Panc1 (cell line): Measurements from ENCODE around the gene VWF. TPM values are rescaled to one million over a fixed set of nuclear protein-coding genes. Genes with fewer than 3 reads are reported as not detected.
A peak's percentile ranks its signal among the peaks of the same experiment; 100 is the strongest.

Source experiments
- ATAC-seq: fragments of 200-7000 bp; cut with Tn5 transposase; 2 replicates; pipeline ENCODE4 v1.9.1; 2020; ENCODE audit warnings: mild to moderate bottlenecking, moderate library complexity
- BruUV-seq: library from RNA; stranded (reverse); fragments of 400-500 nt; replicated peaks from 2 replicates; lab custom pipeline; 2021; lab: Mats Ljungman, UMichigan
- CTCF ChIA-PET: fragments of 300-600 bp; sonication (Branson Sonifier 250); formaldehyde crosslinking; loops from one replicate; lab custom pipeline; 2022; ENCODE audit warnings: antibody characterized with exemption; lab: Charles Lee
- POLR2A ChIA-PET: fragments of 300-600 bp; sonication (Branson Sonifier 250); formaldehyde crosslinking; loops from one replicate; lab custom pipeline; 2022; ENCODE audit warnings: antibody characterized with exemption; lab: Charles Lee
- DNase-seq: peaks from one replicate; pipeline ENCODE4 v3.0.0-alpha.2; 2010; ENCODE audit warnings: low read depth, low spot score
- H3K27ac ChIP-seq: 2 replicates; pipeline ENCODE4 v1.5.1; 2011; ENCODE audit warnings: mild to moderate bottlenecking, low read length, inconsistent platforms
- H3K27me3 ChIP-seq: fragments of 200-500 bp; sonication (Bioruptor generic); 2 replicates; pipeline ENCODE4 v1.6.0; 2014; ENCODE audit warnings: low read length, inconsistent platforms; ENCODE audit not compliant: control insufficient read depth, insufficient read depth
- H3K36me3 ChIP-seq: fragments of 200-500 bp; sonication (Bioruptor generic); 2 replicates; pipeline ENCODE4 v1.5.1; 2014; ENCODE audit warnings: inconsistent platforms, mild to moderate bottlenecking, low read length, moderate library complexity; ENCODE audit not compliant: control insufficient read depth, insufficient read depth
- H3K4me1 ChIP-seq: 2 replicates; pipeline ENCODE4 v1.5.1; 2011; ENCODE audit warnings: inconsistent platforms, mild to moderate bottlenecking, low read length, moderate library complexity; ENCODE audit not compliant: control insufficient read depth, insufficient read depth
- H3K4me3 ChIP-seq, 2 experiments: 2 replicates each; pipeline ENCODE4 v1.5.1; 2011 to 2012; ENCODE audit warnings: low read depth in 2 of 2, low read length in 2 of 2, mild to moderate bottlenecking in 2 of 2, inconsistent platforms in 1 of 2, moderate library complexity in 1 of 2
- H3K9me3 ChIP-seq: fragments of 200-500 bp; sonication (Bioruptor generic); 2 replicates; pipeline ENCODE4 v1.5.1; 2014; ENCODE audit warnings: low read depth, mild to moderate bottlenecking, inconsistent platforms, low read length, moderate library complexity; ENCODE audit not compliant: control insufficient read depth, insufficient read depth
- CTCF ChIP-seq: fragments of 450-650 bp; IDR thresholded peaks from 2 replicates; pipeline ENCODE4 v1.5.1; 2017; ENCODE audit warnings: mild to moderate bottlenecking
- SIN3A ChIP-seq: IDR thresholded peaks from 2 replicates; pipeline ENCODE4 v1.6.1; 2012; ENCODE audit warnings: low read depth, mild to moderate bottlenecking, low read length, moderate library complexity, borderline replicate concordance; ENCODE audit not compliant: insufficient read depth
- TCF7L2 ChIP-seq: IDR thresholded peaks from 2 replicates; pipeline ENCODE4 v1.6.1; 2011; ENCODE audit warnings: mild to moderate bottlenecking, low read depth, low read length, inconsistent platforms
- in situ Hi-C: cut with HindIII; loops from 2 replicates; pipeline ENCODE4 v1.10.0; 2016; ENCODE audit warnings: low sequenced_read_pairs, low pct_unique_long_range_greater_than_20kb
- intact Hi-C: fragments of 100-400 bp; cut with micrococcal nuclease; formaldehyde crosslinking; loops from one replicate; pipeline ENCODE4 v1.10.0; 2022; ENCODE audit not compliant: unreplicated experiment
- total RNA-seq: library from RNA; stranded (reverse); gene quantifications from one replicate; pipeline ENCODE4 v1.2.1, GENCODE V29; 2021; ENCODE audit not compliant: unreplicated experiment
- TF ChIP-seq, protein P1 (sequence below), 2 experiments: IDR thresholded peaks; 2 replicates each; pipeline ENCODE4 v1.6.1; 2011 to 2012; ENCODE audit warnings: low read depth in 2 of 2, control low read depth in 1 of 2, low read length in 1 of 2, mild to moderate bottlenecking in 1 of 2, moderate library complexity in 1 of 2; ENCODE audit not compliant: insufficient read depth in 1 of 2

VWF gene
- total RNA-seq, 1 experiment from 2014 or later: 0.31 TPM

- ChIA-PET POLR2A (no interaction called here), CTCF (no interaction called here)
- no peaks in the 10 kb centered on the region for H3K36me3 ChIP-seq
- in situ Hi-C loops (no loop called here), intact Hi-C loops (no loop called here)
- no peaks in the 10 kb centered on the region for H3K9me3 ChIP-seq
- no peaks in the 10 kb centered on the region for H3K27me3 ChIP-seq
- peaks cover 8% of the 10 kb centered on the region for H3K4me1 ChIP-seq
- DNase-seq: no peak
- H3K4me3 ChIP-seq: no peak overlapping the region
- BruUV-seq: no TSS peak
- ATAC-seq: no peak
- TF ChIP-seq SIN3A: no peak
- TF ChIP-seq CTCF: no peak
- H3K27ac ChIP-seq: no peak overlapping the region
These were observed 29.2 kb downstream of the VWF start for GRCh38 chr12:6095269-6095668.

- BruUV-seq: no TSS peak
- intact Hi-C loops (no loop called here), in situ Hi-C loops (no loop called here)
- ATAC-seq (peak; percentile 39), DNase-seq (no peak)
- no peak for TF ChIP-seq SIN3A
- TF ChIP-seq CTCF: no peak
- TF ChIP-seq TCF7L2: no peak
- TF ChIP-seq, protein P1, sequence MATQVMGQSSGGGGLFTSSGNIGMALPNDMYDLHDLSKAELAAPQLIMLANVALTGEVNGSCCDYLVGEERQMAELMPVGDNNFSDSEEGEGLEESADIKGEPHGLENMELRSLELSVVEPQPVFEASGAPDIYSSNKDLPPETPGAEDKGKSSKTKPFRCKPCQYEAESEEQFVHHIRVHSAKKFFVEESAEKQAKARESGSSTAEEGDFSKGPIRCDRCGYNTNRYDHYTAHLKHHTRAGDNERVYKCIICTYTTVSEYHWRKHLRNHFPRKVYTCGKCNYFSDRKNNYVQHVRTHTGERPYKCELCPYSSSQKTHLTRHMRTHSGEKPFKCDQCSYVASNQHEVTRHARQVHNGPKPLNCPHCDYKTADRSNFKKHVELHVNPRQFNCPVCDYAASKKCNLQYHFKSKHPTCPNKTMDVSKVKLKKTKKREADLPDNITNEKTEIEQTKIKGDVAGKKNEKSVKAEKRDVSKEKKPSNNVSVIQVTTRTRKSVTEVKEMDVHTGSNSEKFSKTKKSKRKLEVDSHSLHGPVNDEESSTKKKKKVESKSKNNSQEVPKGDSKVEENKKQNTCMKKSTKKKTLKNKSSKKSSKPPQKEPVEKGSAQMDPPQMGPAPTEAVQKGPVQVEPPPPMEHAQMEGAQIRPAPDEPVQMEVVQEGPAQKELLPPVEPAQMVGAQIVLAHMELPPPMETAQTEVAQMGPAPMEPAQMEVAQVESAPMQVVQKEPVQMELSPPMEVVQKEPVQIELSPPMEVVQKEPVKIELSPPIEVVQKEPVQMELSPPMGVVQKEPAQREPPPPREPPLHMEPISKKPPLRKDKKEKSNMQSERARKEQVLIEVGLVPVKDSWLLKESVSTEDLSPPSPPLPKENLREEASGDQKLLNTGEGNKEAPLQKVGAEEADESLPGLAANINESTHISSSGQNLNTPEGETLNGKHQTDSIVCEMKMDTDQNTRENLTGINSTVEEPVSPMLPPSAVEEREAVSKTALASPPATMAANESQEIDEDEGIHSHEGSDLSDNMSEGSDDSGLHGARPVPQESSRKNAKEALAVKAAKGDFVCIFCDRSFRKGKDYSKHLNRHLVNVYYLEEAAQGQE (IDR thresholded peaks at IDR 0.05; ENCODE audit: insufficient read depth in 1 of 2, low read depth in 2 of 2, low read length in 1 of 2): no peak
- Histone ChIP-seq H3K36me3 (no peaks in the 10 kb centered on the region), H3K9me3 (no peaks in the 10 kb centered on the region), H3K27ac (peak overlapping the region; percentile 59; the same call in 1 of the 2 replicates), H3K4me1 (peaks cover 14% of the 10 kb centered on the region), H3K4me3 (no peak overlapping the region), H3K27me3 (no peaks in the 10 kb centered on the region)
- CTCF ChIA-PET: no interaction called here
- POLR2A ChIA-PET: no interaction called here
These were observed 30.7 kb downstream of the VWF start for GRCh38 chr12:6093764-6094163.
